Activated CD4-positive, alpha-beta T cell treated with anti-CD3 and anti-CD28 coated beads, Interleukin-2, amount 50 U/mL, for 48 hours (primary cell): ENCODE results near the gene RFXANK.

Experiments
- DNase-seq, 2 experiments: peaks; one replicate each; pipeline ENCODE4 v3.0.0-alpha.2; 2020

The RFXANK gene

DNA sequence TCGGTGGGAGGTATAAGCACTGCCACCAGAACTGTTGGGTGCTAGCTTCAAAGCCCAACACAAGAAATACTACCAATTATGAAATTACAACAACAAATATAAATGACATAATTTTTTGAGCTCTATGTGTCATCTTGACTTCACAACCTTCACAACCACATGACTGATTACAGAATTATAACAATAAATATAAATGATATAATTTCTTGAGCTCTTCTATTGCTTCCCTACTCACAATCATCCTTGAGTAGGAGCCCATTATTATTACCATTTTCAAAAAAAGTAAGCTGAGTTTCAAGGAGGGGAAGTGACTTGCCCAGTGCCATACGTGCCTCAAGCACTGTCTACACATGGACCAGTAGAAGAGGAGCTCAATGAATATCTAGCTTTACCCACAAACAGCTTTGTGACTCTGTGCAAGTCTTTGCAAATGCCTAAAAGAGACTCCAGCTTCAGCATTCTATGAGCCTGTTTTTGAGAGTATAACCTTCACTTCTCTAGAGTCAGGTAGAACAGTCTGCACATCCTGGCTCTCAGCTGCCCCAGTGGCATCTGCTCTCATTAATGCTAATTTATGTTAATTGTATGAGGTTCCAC is 42.3 kb downstream of the RFXANK start:
- no peak for DNase-seq

DNA sequence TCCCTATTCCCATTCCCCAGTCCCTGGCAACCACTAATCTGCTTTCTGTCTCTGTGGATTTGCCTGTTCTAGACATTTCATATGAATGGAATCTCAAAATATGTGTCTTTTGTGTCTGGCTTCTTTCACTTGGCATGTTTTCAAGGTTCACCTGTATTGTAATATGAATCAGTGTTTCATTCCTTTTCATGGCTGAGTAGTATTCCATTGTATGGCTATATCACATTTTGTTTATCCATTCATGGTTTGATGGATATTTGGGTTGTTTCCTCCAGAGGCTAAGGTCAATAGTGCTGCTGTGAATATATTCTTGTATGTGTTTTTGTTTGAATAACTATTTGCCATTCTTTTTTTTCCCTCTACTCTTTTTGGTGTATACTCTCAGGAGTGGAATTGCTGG is 44.1 kb downstream of the RFXANK start:
- DNase-seq, result no peak

DNA sequence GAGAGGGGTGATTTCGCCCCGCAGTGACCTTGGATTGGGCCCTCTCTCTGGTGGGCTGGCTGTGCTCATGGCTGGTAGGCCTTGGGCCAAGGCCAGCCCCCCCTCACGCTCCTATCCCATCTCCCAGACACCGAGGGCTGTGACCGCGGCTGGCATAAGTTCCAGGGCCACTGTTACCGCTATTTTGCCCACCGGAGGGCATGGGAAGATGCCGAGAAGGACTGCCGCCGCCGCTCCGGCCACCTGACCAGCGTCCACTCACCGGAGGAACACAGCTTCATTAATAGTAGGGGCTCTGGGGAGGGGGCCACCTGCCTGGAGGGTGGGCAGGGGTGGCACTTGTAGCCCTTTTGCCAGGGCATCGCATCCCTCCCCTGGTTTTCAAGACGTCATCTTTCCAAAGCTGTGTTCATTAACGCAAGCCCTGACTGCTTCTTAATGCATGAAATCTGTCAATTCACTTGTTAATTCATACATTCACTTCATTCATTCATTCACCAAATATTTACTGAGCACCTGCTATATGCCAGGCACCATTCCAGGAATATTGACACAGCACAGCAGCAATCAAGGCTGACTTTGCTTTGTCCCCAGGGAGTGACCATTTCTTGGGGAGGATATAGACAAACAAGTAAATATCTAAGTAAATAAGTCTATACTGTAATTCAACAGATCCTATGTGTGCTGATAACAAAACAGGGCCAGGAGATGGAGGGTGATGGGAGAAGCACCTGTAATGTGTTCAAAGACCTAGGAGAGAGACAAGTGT is 46.3 kb downstream of the RFXANK start:
- DNase-seq, result no peak

DNA sequence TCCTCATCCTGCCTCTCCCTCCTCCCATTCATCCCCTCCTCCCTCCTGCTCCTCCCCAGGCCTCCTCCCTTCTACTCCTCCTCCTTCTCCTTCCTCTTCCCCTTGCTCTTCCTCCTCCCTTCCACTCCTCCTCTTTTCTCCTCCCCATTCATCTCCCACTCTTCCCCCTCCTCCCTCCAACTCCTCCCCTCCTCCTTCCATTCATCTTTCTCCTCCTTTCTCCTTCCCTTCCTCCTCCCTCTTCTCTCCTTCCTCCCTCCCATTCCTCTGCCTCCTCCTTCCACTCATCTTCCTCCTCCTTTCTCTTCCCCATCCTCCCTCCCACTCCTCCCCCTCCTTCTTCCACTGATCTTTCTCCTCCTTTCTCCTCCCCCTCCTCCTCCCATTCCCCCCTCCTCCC is 47.6 kb downstream of the RFXANK start:
- DNase-seq, result no peak

DNA sequence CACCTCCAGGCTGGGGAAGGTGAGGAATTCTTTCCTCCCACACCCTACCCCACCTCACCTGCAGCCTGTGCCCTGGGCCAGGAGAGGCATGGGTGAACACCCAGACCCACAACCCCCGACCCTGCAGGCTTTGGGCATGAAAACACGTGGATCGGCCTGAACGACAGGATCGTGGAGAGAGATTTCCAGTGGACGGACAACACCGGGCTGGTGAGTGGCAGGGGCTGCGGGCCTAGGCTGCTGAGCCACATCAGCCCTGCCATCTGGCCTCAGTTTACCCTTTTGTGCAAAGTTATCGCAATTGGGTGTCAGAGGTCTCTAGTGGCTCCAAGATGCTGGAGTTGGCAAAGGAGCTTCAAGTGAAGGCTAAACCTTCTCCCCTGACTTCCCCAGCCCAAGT is 48.4 kb downstream of the RFXANK start:
- no peak for DNase-seq

DNA sequence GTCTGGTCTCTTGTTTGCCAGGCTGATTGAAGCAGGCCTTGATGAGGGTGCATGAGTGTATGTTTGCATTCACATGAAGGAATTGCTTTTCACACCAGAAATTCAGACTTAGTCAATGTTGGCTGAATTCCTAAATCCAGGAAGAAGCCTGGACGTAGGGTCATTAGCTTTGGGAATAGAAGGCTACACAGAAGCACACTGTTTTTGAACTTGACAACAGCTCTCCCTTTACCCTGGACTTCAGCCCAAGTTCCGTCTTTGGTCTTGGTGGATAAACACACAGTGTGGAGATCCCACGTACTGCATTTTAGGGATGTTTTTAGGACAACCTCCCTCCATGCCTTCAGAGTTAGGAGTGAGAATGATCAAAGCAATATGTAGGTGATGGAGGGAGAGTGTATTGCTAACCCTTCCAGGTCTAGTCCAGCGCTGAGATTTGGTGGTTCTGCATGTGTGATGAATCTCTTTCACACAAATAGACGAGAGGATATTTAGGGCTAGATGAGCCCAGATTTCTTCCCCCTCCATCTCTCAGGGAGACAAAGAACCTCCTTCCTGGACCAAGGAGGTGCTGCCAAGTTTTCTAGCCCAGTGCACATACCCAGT is 58.2 kb downstream of the RFXANK start:
- DNase-seq, result no peak
